A549 (cell line): Measurements from ENCODE around the gene EIF4EBP3.

ENCODE experiments used
- CEBPB ChIP-seq, 2 experiments: fragments of >200 bp in 1 of 2; sonication (Bioruptor Twin) in 1 of 2; formaldehyde crosslinking in 1 of 2; IDR thresholded peaks; 2 replicates each; pipeline ENCODE4 v1.6.1; 2012 to 2016
- CTCF ChIP-seq: fragments of >200 bp; sonication (Bioruptor Twin); formaldehyde crosslinking; IDR thresholded peaks from 3 replicates; pipeline ENCODE4 v1.5.1; 2016
- EHMT2 ChIP-seq: fragments of 200-600 bp; sonication (generic); IDR thresholded peaks from 2 replicates; pipeline ENCODE4 v1.6.1; 2016; ENCODE audit warnings: antibody characterized with exemption, low read depth, mild to moderate bottlenecking, moderate library complexity
- EP300 ChIP-seq, 2 experiments: fragments of >200 bp; sonication (Bioruptor Twin); formaldehyde crosslinking; IDR thresholded peaks; 2 replicates in 1 of 2; 3 replicates in 1 of 2; pipeline ENCODE4 v1.6.1; 2016 to 2017
- JUN ChIP-seq, 2 experiments: fragments of >200 bp; sonication (Bioruptor Twin); formaldehyde crosslinking; IDR thresholded peaks; 2 replicates in 1 of 2; 3 replicates in 1 of 2; pipeline ENCODE4 v1.6.1; 2016 to 2017
- KDM5A ChIP-seq: fragments of 200-600 bp; sonication (generic); IDR thresholded peaks from 2 replicates; pipeline ENCODE4 v1.6.1; 2016; ENCODE audit warnings: antibody characterized with exemption, mild to moderate bottlenecking
- MAFK ChIP-seq: fragments of 450-650 bp; IDR thresholded peaks from 2 replicates; pipeline ENCODE4 v1.6.1; 2014; ENCODE audit not compliant: partially characterized antibody
- POLR2A ChIP-seq: IDR thresholded peaks from 2 replicates; pipeline ENCODE4 v1.6.1; 2012; ENCODE audit warnings: mild to moderate bottlenecking, low read length
- RCOR1 ChIP-seq: fragments of 150-350 bp; IDR thresholded peaks from 2 replicates; pipeline ENCODE4 v1.6.1; 2014; ENCODE audit warnings: antibody characterized with exemption, low read length, low read depth
- REST ChIP-seq: fragments of 200-600 bp; sonication (generic); IDR thresholded peaks from 2 replicates; pipeline ENCODE4 v1.6.1; 2016; ENCODE audit warnings: antibody characterized with exemption, mild to moderate bottlenecking, moderate library complexity
- SMC3 ChIP-seq: fragments of >200 bp; sonication (Bioruptor Twin); formaldehyde crosslinking; IDR thresholded peaks from 3 replicates; pipeline ENCODE4 v1.6.1; 2018; ENCODE audit warnings: inconsistent platforms
- SREBF2 ChIP-seq: fragments of 450-650 bp; IDR thresholded peaks from 2 replicates; pipeline ENCODE4 v1.6.1; 2014; ENCODE audit warnings: mild to moderate bottlenecking, moderate library complexity

- TF ChIP-seq POLR2A (no peak), JUN (IDR thresholded peaks at IDR 0.05) (no peak), EP300 (IDR thresholded peaks at IDR 0.05) (no peak), MAFK (no peak), CTCF (no peak), REST (no peak), RCOR1 (no peak), KDM5A (no peak), CEBPB (IDR thresholded peaks at IDR 0.05) (no peak), SMC3 (no peak), EHMT2 (no peak), SREBF2 (no peak)
These were observed 4.5 kb upstream of the EIF4EBP3 start for GRCh38 chr5:140542972-140543371.
